ENCODE data around the gene FAM174C.

- TF ChIP-seq POLR2AphosphoS5 (IDR thresholded peaks at IDR 0.05; ENCODE audit: insufficient read depth, low read depth, low read length) (no peak), CTCF (IDR thresholded peaks at IDR 0.05; ENCODE audit: extremely low read depth in 1 of 2, insufficient read depth in 1 of 2, low read depth in 1 of 2, low read length in 2 of 2) (no peak), POLR2A (IDR thresholded peaks at IDR 0.05; ENCODE audit: low read depth, low read length) (no peak)
Measured at GRCh38 chr19:1321539-1321938, 46.2 kb downstream of the FAM174C start.
